Liver (tissue), 9 donors: ENCODE data around the gene RAB14. TPM values are rescaled to one million over a fixed set of nuclear protein-coding genes. Genes with fewer than 3 reads are reported as not detected.

Experiments used
- DNase-seq: peaks from one replicate; pipeline ENCODE4 v3.0.0-alpha.2; 2017; ENCODE audit warnings: low spot score
- H3K27ac ChIP-seq, 2 donors: one replicate each; pipeline ENCODE4 v1.7.0; 2013; ENCODE audit warnings: inconsistent platforms in 2 of 2, low read length in 2 of 2, control low read depth in 1 of 2, low read depth in 1 of 2, mild to moderate bottlenecking in 1 of 2
- H3K27me3 ChIP-seq, 4 donors: one replicate each; pipeline versions ENCODE4 v1.6.1 to v1.7.0; 2013; ENCODE audit warnings: low read length in 3 of 4, inconsistent platforms in 1 of 4, mild to moderate bottlenecking in 1 of 4, moderate library complexity in 1 of 4; ENCODE audit not compliant: control insufficient read depth in 4 of 4, insufficient read depth in 4 of 4
- H3K36me3 ChIP-seq, 4 donors: one replicate each; pipeline versions ENCODE4 v1.6.1 to v1.7.0; 2013; ENCODE audit warnings: low read length in 3 of 4, mild to moderate bottlenecking in 3 of 4, low read depth in 1 of 4, moderate library complexity in 1 of 4; ENCODE audit not compliant: control insufficient read depth in 4 of 4, insufficient read depth in 3 of 4
- H3K4me1 ChIP-seq, 4 donors: one replicate each; pipeline versions ENCODE4 v1.6.1 to v1.7.0; 2013; ENCODE audit warnings: low read length in 3 of 4, mild to moderate bottlenecking in 3 of 4, moderate library complexity in 1 of 4; ENCODE audit not compliant: control insufficient read depth in 4 of 4, insufficient read depth in 4 of 4
- H3K4me3 ChIP-seq, 3 donors: one replicate each; pipeline versions ENCODE4 v1.6.1 to v1.7.0; 2013; ENCODE audit warnings: low read length in 3 of 3, control low read depth in 1 of 3, low read depth in 1 of 3, mild to moderate bottlenecking in 1 of 3
- H3K9ac ChIP-seq, 2 donors: one replicate each; pipeline ENCODE4 v1.7.0; 2013; ENCODE audit warnings: low read length in 2 of 2, mild to moderate bottlenecking in 2 of 2, moderate library complexity in 2 of 2, control low read depth in 1 of 2, low read depth in 1 of 2
- H3K9me3 ChIP-seq, 4 donors: one replicate each; pipeline versions ENCODE4 v1.6.1 to v1.7.0; 2013; ENCODE audit warnings: low read length in 3 of 4; ENCODE audit not compliant: control insufficient read depth in 4 of 4
- EGR1 ChIP-seq, 2 donors: IDR thresholded peaks; 2 replicates each; pipeline ENCODE4 v1.6.1; 2016 to 2018; ENCODE audit warnings: antibody characterized with exemption in 2 of 2, low read depth in 2 of 2
- FOXA2 ChIP-seq: IDR thresholded peaks from 2 replicates; pipeline ENCODE4 v1.6.1; 2016; ENCODE audit warnings: antibody characterized with exemption
- GABPA ChIP-seq, 2 donors: IDR thresholded peaks in 1 of 2; conservative IDR thresholded peaks in 1 of 2; 2 replicates each; pipeline ENCODE4 v1.6.1; 2016; ENCODE audit warnings: antibody characterized with exemption in 2 of 2, mild to moderate bottlenecking in 1 of 2, moderate library complexity in 1 of 2
- HNF4A ChIP-seq, 2 donors: conservative IDR thresholded peaks; 2 replicates each; pipeline ENCODE4 v1.6.1; 2016; ENCODE audit warnings: antibody characterized with exemption in 2 of 2, mild to moderate bottlenecking in 2 of 2
- HNF4G ChIP-seq: IDR thresholded peaks from 2 replicates; pipeline ENCODE4 v1.6.1; 2016; ENCODE audit warnings: antibody characterized with exemption
- JUND ChIP-seq, 2 donors: IDR thresholded peaks; 2 replicates each; pipeline ENCODE4 v1.6.1; 2016; ENCODE audit warnings: antibody characterized with exemption in 2 of 2
- NR2F2 ChIP-seq: IDR thresholded peaks from 2 replicates; pipeline ENCODE4 v1.6.1; 2016; ENCODE audit warnings: antibody characterized with exemption
- RAD21 ChIP-seq, 2 donors: IDR thresholded peaks; 2 replicates each; pipeline ENCODE4 v1.6.1; 2016; ENCODE audit warnings: antibody characterized with exemption in 2 of 2, mild to moderate bottlenecking in 2 of 2
- RXRA ChIP-seq, 2 donors: IDR thresholded peaks; 2 replicates each; pipeline ENCODE4 v1.6.1; 2017 to 2018; ENCODE audit warnings: antibody characterized with exemption in 2 of 2, mild to moderate bottlenecking in 1 of 2
- SP1 ChIP-seq: IDR thresholded peaks from 2 replicates; pipeline ENCODE4 v1.6.1; 2018; ENCODE audit warnings: antibody characterized with exemption, mild to moderate bottlenecking
- YY1 ChIP-seq: IDR thresholded peaks from 2 replicates; pipeline ENCODE4 v1.6.1; 2016; ENCODE audit warnings: antibody characterized with exemption, mild to moderate bottlenecking
- WGBS: extraction: QIAGEN DNeasy Blood & Tissue Kit; methylation state at CpG from one replicate; pipeline ENCODE4 v1.1.7; 2013; 5-methylcytosine and 5-hydroxymethylcytosine counted together
- polyA plus RNA-seq, 2 donors: library from polyadenylated mRNA; stranded (reverse) in 1 of 2; unstranded in 1 of 2; fragments of 200-250 nt in 1 of 2; fragments of >200 nt in 1 of 2; fragmentation: Nextera tagmentation in 1 of 2; extraction: Ambion mirVana in 1 of 2; gene quantifications; one replicate each; pipeline versions ENCODE4 v1.2.1 to v1.2.3, GENCODE V29; 2013 to 2015
- total RNA-seq, 2 donors: library from RNA; depleted of rRNA; stranded (reverse); fragments of >200 nt; gene quantifications; one replicate each; pipeline ENCODE4 v1.2.3, GENCODE V29; 2014
- TF ChIP-seq, protein P1 (sequence below): IDR thresholded peaks from 2 replicates; pipeline ENCODE4 v1.6.1; 2016; ENCODE audit warnings: antibody characterized with exemption
- TF ChIP-seq, protein P2 (sequence below): IDR thresholded peaks from 2 replicates; pipeline ENCODE4 v1.6.1; 2016; ENCODE audit warnings: antibody characterized with exemption, mild to moderate bottlenecking
- TF ChIP-seq, protein P3 (sequence below): fragments of 150-350 bp; IDR thresholded peaks from 2 replicates; pipeline ENCODE4 v1.5.1; 2017; ENCODE audit warnings: improper control_type of control experiment, low read depth, low read length; ENCODE audit not compliant: missing input control
- TF ChIP-seq, protein P4 (sequence below): IDR thresholded peaks from 2 replicates; pipeline ENCODE4 v1.6.1; 2016; ENCODE audit warnings: antibody characterized with exemption
- TF ChIP-seq, protein P5 (sequence below): IDR thresholded peaks from 2 replicates; pipeline ENCODE4 v1.6.1; 2016; ENCODE audit warnings: antibody characterized with exemption
- donor health status: healthy.
- donor health status: healthy.
- donor health status: healthy.
- donor health status: healthy.
- donor health status: healthy.

RAB14 gene
- total and polyA plus RNA-seq, 4 donors, result 25.9 to 48.2 (median 36.5) TPM

DNA sequence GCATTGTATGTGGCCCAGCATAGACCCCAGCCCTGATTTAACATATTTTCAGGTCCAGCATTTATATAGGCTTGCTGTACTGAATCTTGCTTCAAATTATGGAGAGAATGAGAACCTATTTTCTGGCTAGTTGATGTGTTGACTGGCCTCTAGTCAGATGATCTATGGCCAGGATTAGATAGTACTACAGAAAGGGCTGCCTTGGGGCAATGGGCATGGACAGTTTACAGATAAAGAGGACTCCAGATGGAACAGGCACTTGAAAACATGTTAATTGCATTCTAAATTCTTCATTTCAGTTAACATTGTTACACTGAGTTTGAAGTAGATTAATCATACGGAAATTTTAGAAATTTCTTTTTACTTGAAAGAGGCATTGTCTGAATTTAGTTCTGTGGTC, 61.5 kb downstream of the RAB14 start:
- Histone ChIP-seq H3K9me3 (no peaks in the 10 kb centered on the region), H3K4me1 (peaks cover 0 to 2% (median 0%) of the 10 kb centered on the region in 4 donors), H3K9ac (no peak overlapping the region), H3K36me3 (peaks cover 5 to 32% (median 26%) of the 10 kb centered on the region in 4 donors), H3K27ac (no peak overlapping the region), H3K27me3 (no peaks in the 10 kb centered on the region), H3K4me3 (no peak overlapping the region)
- TF ChIP-seq, protein P1, sequence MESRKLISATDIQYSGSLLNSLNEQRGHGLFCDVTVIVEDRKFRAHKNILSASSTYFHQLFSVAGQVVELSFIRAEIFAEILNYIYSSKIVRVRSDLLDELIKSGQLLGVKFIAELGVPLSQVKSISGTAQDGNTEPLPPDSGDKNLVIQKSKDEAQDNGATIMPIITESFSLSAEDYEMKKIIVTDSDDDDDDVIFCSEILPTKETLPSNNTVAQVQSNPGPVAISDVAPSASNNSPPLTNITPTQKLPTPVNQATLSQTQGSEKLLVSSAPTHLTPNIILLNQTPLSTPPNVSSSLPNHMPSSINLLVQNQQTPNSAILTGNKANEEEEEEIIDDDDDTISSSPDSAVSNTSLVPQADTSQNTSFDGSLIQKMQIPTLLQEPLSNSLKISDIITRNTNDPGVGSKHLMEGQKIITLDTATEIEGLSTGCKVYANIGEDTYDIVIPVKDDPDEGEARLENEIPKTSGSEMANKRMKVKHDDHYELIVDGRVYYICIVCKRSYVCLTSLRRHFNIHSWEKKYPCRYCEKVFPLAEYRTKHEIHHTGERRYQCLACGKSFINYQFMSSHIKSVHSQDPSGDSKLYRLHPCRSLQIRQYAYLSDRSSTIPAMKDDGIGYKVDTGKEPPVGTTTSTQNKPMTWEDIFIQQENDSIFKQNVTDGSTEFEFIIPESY, result no peak
- TF ChIP-seq, protein P2, sequence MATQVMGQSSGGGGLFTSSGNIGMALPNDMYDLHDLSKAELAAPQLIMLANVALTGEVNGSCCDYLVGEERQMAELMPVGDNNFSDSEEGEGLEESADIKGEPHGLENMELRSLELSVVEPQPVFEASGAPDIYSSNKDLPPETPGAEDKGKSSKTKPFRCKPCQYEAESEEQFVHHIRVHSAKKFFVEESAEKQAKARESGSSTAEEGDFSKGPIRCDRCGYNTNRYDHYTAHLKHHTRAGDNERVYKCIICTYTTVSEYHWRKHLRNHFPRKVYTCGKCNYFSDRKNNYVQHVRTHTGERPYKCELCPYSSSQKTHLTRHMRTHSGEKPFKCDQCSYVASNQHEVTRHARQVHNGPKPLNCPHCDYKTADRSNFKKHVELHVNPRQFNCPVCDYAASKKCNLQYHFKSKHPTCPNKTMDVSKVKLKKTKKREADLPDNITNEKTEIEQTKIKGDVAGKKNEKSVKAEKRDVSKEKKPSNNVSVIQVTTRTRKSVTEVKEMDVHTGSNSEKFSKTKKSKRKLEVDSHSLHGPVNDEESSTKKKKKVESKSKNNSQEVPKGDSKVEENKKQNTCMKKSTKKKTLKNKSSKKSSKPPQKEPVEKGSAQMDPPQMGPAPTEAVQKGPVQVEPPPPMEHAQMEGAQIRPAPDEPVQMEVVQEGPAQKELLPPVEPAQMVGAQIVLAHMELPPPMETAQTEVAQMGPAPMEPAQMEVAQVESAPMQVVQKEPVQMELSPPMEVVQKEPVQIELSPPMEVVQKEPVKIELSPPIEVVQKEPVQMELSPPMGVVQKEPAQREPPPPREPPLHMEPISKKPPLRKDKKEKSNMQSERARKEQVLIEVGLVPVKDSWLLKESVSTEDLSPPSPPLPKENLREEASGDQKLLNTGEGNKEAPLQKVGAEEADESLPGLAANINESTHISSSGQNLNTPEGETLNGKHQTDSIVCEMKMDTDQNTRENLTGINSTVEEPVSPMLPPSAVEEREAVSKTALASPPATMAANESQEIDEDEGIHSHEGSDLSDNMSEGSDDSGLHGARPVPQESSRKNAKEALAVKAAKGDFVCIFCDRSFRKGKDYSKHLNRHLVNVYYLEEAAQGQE, result no peak
- TF ChIP-seq, protein P3, sequence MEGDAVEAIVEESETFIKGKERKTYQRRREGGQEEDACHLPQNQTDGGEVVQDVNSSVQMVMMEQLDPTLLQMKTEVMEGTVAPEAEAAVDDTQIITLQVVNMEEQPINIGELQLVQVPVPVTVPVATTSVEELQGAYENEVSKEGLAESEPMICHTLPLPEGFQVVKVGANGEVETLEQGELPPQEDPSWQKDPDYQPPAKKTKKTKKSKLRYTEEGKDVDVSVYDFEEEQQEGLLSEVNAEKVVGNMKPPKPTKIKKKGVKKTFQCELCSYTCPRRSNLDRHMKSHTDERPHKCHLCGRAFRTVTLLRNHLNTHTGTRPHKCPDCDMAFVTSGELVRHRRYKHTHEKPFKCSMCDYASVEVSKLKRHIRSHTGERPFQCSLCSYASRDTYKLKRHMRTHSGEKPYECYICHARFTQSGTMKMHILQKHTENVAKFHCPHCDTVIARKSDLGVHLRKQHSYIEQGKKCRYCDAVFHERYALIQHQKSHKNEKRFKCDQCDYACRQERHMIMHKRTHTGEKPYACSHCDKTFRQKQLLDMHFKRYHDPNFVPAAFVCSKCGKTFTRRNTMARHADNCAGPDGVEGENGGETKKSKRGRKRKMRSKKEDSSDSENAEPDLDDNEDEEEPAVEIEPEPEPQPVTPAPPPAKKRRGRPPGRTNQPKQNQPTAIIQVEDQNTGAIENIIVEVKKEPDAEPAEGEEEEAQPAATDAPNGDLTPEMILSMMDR, result no peak
- TF ChIP-seq GABPA (IDR thresholded peaks at IDR 0.05 in 1 of 2, conservative IDR thresholded peaks at IDR 0.05 in 1 of 2), result no peak
- TF ChIP-seq NR2F2, result no peak
- no peak for TF ChIP-seq HNF4A (conservative IDR thresholded peaks at IDR 0.05)
- TF ChIP-seq, protein P4, sequence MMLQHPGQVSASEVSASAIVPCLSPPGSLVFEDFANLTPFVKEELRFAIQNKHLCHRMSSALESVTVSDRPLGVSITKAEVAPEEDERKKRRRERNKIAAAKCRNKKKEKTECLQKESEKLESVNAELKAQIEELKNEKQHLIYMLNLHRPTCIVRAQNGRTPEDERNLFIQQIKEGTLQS, result no peak
- 100% methylated on average over 1 of the region's 1 CpG for WGBS
- DNase-seq, result no peak

DNA sequence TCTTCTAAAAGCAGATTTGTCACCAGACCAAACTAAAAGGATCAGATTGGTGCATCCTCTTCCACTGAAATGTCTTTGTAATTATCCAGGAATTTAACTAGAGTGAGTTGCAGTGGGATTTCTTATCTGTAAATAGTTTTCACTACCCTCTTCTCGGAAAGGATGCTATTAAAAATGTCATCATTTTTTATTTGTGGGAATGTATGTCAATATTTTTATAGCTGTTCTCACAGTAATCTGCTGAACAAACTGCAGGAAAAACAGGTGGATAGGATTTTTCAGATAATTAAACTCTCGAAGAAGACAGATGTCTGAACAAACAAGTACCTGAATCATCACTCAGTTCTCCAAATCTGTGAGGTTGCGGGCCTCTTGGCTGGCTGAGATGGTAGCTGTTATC, 62.7 kb downstream of the RAB14 start:
- Histone ChIP-seq H3K4me1 (no peaks in the 10 kb centered on the region), H3K27ac (no peak overlapping the region), H3K36me3 (peaks cover 3 to 26% (median 19%) of the 10 kb centered on the region in 4 donors), H3K4me3 (no peak overlapping the region), H3K27me3 (no peaks in the 10 kb centered on the region), H3K9me3 (no peaks in the 10 kb centered on the region), H3K9ac (no peak overlapping the region)
- DNase-seq, result no peak
- TF ChIP-seq EGR1 (IDR thresholded peaks at IDR 0.05; ENCODE audit: low read depth in 2 of 2), result no peak
- 88% methylated on average over 3 of the region's 3 CpGs for whole genome bisulfite sequencing

DNA sequence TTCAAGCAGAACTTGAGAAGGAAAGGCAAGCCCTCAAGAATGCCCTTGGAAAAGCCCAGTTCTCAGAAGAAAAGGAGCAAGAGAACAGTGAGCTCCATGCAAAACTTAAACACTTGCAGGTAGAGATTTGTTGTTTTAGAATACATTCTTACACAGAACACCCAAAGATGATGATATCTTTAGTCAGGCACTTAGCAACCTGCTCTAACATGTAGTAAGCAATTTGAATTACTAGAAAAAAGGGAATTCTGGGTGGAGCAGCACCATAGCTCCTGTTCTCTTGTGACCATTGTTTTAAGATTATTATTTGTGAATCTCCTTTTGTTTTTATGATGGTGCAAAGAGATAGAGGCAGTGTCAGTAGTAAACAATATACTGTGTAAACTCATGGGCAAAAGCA, 63.1 kb downstream of the RAB14 start:
- no peaks in the 10 kb centered on the region for H3K27me3 ChIP-seq
- H3K27ac ChIP-seq, result no peak overlapping the region
- H3K9me3 ChIP-seq, result no peaks in the 10 kb centered on the region
- H3K9ac ChIP-seq, result no peak overlapping the region
- H3K4me1 ChIP-seq, result no peaks in the 10 kb centered on the region
- peaks cover 3 to 23% (median 16%) of the 10 kb centered on the region in 4 donors for H3K36me3 ChIP-seq
- DNase-seq, result no peak
- no peak overlapping the region for H3K4me3 ChIP-seq
- TF ChIP-seq FOXA2, result no peak
- TF ChIP-seq NR2F2, result no peak
- TF ChIP-seq RXRA (IDR thresholded peaks at IDR 0.05), result no peak
- no peak for TF ChIP-seq YY1
- no peak for TF ChIP-seq SP1
- TF ChIP-seq JUND (IDR thresholded peaks at IDR 0.05), result no peak
- TF ChIP-seq HNF4G, result no peak
- TF ChIP-seq, protein P5, sequence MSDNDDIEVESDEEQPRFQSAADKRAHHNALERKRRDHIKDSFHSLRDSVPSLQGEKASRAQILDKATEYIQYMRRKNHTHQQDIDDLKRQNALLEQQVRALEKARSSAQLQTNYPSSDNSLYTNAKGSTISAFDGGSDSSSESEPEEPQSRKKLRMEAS, result no peak
- TF ChIP-seq, protein P1, result no peak
- TF ChIP-seq HNF4A (conservative IDR thresholded peaks at IDR 0.05), result no peak
- TF ChIP-seq RAD21 (IDR thresholded peaks at IDR 0.05), result no peak
- TF ChIP-seq, protein P3, result no peak
